Fibroblast of the aortic adventitia (primary cell): ENCODE results near the gene ELK4. TPM values are rescaled to one million over a fixed set of nuclear protein-coding genes. Genes with fewer than 3 reads are reported as not detected.

Experiments used
- DNase-seq: peaks from one replicate; pipeline ENCODE4 v3.0.0-alpha.2; 2010; ENCODE audit warnings: low read depth
- H3K4me3 ChIP-seq: 2 replicates; pipeline ENCODE4 v1.5.1; 2011; ENCODE audit warnings: low read depth, mild to moderate bottlenecking, control low read depth, low read length, moderate library complexity
- CTCF ChIP-seq: IDR thresholded peaks from 2 replicates; pipeline ENCODE4 v1.5.1; 2011; ENCODE audit warnings: mild to moderate bottlenecking, low read length, control low read depth, inconsistent platforms; ENCODE audit not compliant: insufficient read depth
- total RNA-seq: library from RNA; depleted of rRNA; stranded (reverse); fragments of >200 nt; gene quantifications from 2 replicates; pipeline ENCODE4 v1.2.3, GENCODE V29; 2012; ENCODE audit warnings: low replicate concordance

Gene ELK4
- total RNA-seq, 1 donor = 40.9 TPM

GRCh38 chr1:205593967-205594366 is 37.8 kb downstream of the ELK4 start:
- TF ChIP-seq CTCF = no peak
- H3K4me3 ChIP-seq = no peak overlapping the region
- DNase-seq = no peak

GRCh38 chr1:205593532-205593931 is 38.3 kb downstream of the ELK4 start:
- peak; percentile 22 for DNase-seq
- no peak overlapping the region for H3K4me3 ChIP-seq
- no peak for TF ChIP-seq CTCF

DNA sequence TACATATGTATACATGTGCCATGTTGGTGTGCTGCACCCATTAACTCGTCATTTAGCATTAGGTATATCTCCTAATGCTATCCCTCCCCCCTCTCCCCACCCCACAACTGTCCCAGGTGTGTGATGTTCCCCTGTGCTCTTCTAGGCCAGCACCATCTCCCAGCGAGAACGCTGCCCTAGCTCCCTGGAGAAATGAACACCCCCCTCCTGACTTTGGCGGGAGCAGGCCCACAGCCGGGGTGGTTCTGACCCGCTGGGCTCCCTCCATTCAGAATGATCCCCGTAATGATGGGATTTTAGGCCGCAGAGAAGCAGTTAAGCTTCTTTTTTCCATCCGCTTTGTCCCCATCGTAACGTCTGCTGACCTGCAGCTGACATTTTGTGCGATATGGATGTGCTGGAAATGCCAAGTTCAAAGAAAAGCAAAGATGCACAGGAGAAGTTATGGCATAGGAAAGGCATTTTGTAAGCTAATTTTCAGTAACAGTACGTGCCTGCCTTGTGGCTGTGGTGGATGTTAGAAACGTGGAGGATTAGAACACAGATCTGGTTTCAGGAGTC is 39.3 kb downstream of the ELK4 start:
- DNase-seq = no peak
- no peak for TF ChIP-seq CTCF
- no peak overlapping the region for H3K4me3 ChIP-seq

- peak; percentile 98 for TF ChIP-seq CTCF
- peak; percentile 75 for DNase-seq
- H3K4me3 ChIP-seq = peak overlapping the region; percentile 61
These were observed 40.1 kb downstream of the ELK4 start for GRCh38 chr1:205591522-205592351.

DNA sequence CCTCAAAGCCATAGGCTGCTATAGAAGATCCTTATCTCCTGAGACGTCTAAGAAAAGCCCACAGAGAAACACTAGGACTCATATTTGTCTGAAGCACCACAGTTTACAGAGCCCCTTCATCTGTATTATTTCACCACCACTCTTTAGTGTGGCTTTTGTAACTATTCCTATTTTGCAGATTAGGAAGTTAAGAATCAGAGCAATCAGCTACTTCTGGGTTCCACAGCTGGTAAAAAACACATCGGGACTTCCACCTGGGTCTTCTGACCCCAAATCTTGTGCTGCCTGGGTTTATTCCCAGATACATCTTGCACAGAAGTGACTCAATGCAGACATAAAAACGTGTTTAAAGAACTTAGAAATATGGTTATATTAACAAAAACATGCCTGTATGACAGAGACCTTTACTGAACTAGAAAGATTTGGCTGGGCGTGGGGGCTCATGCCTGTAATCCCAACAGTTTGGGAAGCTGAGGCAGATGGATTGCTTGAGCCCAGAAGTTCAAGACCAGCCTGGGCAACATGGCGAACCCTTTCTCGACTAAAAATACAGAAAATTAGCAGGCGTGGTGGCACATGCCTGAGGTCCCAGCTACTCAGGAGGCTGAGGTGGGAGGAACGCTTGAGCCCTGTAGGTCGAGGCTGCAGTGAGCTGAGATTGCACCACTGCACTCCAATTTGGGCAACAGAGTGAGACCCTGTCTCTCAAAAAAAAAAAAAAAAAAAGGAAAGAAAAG is 40.9 kb downstream of the ELK4 start:
- no peak overlapping the region for H3K4me3 ChIP-seq
- no peak for DNase-seq
- no peak for TF ChIP-seq CTCF

- TF ChIP-seq CTCF = no peak
- H3K4me3 ChIP-seq = no peak overlapping the region
- no peak for DNase-seq
These were observed 41.4 kb downstream of the ELK4 start for GRCh38 chr1:205590457-205590768.
